ENCODE measurements around the gene ERBB2. TPM values are rescaled to one million over a fixed set of nuclear protein-coding genes. Genes with fewer than 3 reads are reported as not detected.

Gene ERBB2
- total and polyA plus RNA-seq, 2 of the 4 experiments (the other 2 are of a cell fraction) = 28.7 to 33.3 TPM

DNA sequence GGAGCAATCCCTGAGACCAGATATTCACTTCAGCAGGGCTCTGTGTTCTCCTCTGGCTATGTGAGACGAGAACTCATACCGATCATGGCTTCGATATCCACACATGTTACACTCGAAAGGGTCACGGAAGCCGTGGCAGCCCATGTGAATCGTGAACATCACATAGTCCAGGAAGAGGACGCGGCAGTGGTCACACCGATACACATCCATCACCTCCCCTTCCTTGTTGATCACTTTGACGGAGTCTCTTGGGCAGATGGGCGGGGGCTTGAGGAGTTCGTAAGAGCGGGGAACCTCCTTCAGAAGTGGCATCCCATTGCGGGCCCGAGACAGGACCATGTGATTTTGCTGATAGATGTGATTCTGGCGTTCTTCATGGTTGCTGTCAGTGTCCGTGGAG is 65.9 kb downstream of the ERBB2 start:
- Histone ChIP-seq H3K56ac (ENCODE audit: extremely low read depth, insufficient read depth, low read length) (no peak overlapping the region), H3K27ac (ENCODE audit: insufficient read depth, low read length) (no peak overlapping the region), H3K9me3 (ENCODE audit: control insufficient read depth, insufficient read depth, low read length) (peaks cover 7% of the 10 kb centered on the region), H3K4me2 (ENCODE audit: low read depth, low read length) (no peak overlapping the region), H2BK15ac (ENCODE audit: low read depth, low read length) (no peak overlapping the region), H3K36me3 (ENCODE audit: control insufficient read depth, insufficient read depth, low read length) (no peaks in the 10 kb centered on the region), H2BK120ac (ENCODE audit: low read depth, low read length) (no peak overlapping the region), H3K9me1 (ENCODE audit: insufficient read depth, low read length) (no peaks in the 10 kb centered on the region), H2BK5ac (ENCODE audit: low read depth, low read length, poor library complexity, severe bottlenecking) (no peak overlapping the region), H4K91ac (ENCODE audit: insufficient read depth, low read depth, low read length) (no peak overlapping the region), H3K4me3 (ENCODE audit: insufficient read depth, low read depth, low read length) (no peak overlapping the region), H4K8ac (ENCODE audit: low read depth in 2 of 2, low read length in 2 of 2) (no peak overlapping the region), H4K20me1 (ENCODE audit: insufficient read depth, low read length) (no peaks in the 10 kb centered on the region), H3K79me1 (ENCODE audit: low read depth in 1 of 2, low read length in 2 of 2) (no peaks in the 10 kb centered on the region), H4K5ac (ENCODE audit: low read depth, low read length) (no peak overlapping the region), H3K14ac (replicated peaks; ENCODE audit: low read depth, low read length) (no peak overlapping the region), H3K18ac (ENCODE audit: low read depth, low read length) (no peak overlapping the region), H3K4ac (ENCODE audit: low read depth, low read length) (no peak overlapping the region), H2BK20ac (ENCODE audit: low read depth, low read length) (no peak overlapping the region), H3K27me3 (ENCODE audit: control insufficient read depth, insufficient read depth, low read length) (peaks cover 43% of the 10 kb centered on the region), H2AFZ (replicated peaks; ENCODE audit: low read length, poor library complexity) (no peak overlapping the region), H2AK9ac (replicated peaks; ENCODE audit: low read depth, low read length, poor library complexity) (no peak overlapping the region), H3K4me1 (ENCODE audit: control insufficient read depth, insufficient read depth, low read length) (no peaks in the 10 kb centered on the region), H2AK5ac (ENCODE audit: low read depth, low read length) (no peak overlapping the region), H3K9ac (ENCODE audit: low read depth, low read length) (no peak overlapping the region), H3K23ac (ENCODE audit: low read depth, low read length) (no peak overlapping the region)
- DNase-seq (no peak), ATAC-seq (ENCODE audit: low read depth) (no peak)
- intact Hi-C loops (cut with micrococcal nuclease) = no loop called here
- no peak for TF ChIP-seq FOS (IDR thresholded peaks at IDR 0.05; ENCODE audit: low read depth, low read length)
- no peak for TF ChIP-seq NFE2L2 (IDR thresholded peaks at IDR 0.05; ENCODE audit: low read depth, low read length)
- TF ChIP-seq, protein P1, sequence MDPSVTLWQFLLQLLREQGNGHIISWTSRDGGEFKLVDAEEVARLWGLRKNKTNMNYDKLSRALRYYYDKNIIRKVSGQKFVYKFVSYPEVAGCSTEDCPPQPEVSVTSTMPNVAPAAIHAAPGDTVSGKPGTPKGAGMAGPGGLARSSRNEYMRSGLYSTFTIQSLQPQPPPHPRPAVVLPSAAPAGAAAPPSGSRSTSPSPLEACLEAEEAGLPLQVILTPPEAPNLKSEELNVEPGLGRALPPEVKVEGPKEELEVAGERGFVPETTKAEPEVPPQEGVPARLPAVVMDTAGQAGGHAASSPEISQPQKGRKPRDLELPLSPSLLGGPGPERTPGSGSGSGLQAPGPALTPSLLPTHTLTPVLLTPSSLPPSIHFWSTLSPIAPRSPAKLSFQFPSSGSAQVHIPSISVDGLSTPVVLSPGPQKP (IDR thresholded peaks at IDR 0.05; ENCODE audit: borderline replicate concordance, low read depth, low read length) = no peak
- TF ChIP-seq RCOR1 (IDR thresholded peaks at IDR 0.05; ENCODE audit: insufficient replicate concordance, low read length) = no peak
- no peak for TF ChIP-seq RAD21 (IDR thresholded peaks at IDR 0.05; ENCODE audit: low read length)
- TF ChIP-seq CHD1 (IDR thresholded peaks at IDR 0.05; ENCODE audit: low read depth, low read length) = no peak
- no peak for TF ChIP-seq RFX5 (IDR thresholded peaks at IDR 0.05; ENCODE audit: low read depth, low read length)
- no peak for TF ChIP-seq MXI1 (IDR thresholded peaks at IDR 0.05; ENCODE audit: borderline replicate concordance, low read depth, low read length)
- BruUV-seq (replicated peaks) = no TSS peak
- dilution Hi-C loops (cut with HindIII; ENCODE audit: low sequenced_read_pairs, unreplicated experiment) = no loop called here
- WGBS, 2 experiments (ENCODE audit: extremely low coverage in 2 of 2, insufficient read length in 1 of 2) = 89% methylated on average over 4 of the region's 18 CpGs; no CpG with 5 or more reads in 1 of the 2 experiments
- in situ Hi-C loops (cut with MboI; ENCODE audit: low sequenced_read_pairs) = no loop called here
- POLR2A ChIA-PET (ENCODE audit: unreplicated experiment) = no interaction called here
- CTCF ChIA-PET = no interaction called here

Data from IMR-90 (cell line).